DOHH2 (cell line): ENCODE data around the gene FAM111B.

Experiments used
- H3F3A ChIP-seq: fragments of 200-600 bp; sonication (generic), shearing (Covaris generic); 2 replicates; pipeline ENCODE4 v1.6.0; 2016; ENCODE audit warnings: antibody characterized with exemption, mild to moderate bottlenecking; ENCODE audit not compliant: control insufficient read depth, insufficient read depth
- H3K27ac ChIP-seq: fragments of 200-600 bp; sonication (generic); 2 replicates; pipeline ENCODE4 v1.5.1; 2014; ENCODE audit warnings: low read depth, mild to moderate bottlenecking, low read length, moderate library complexity
- H3K27me3 ChIP-seq: fragments of 200-600 bp; sonication (generic); 2 replicates; pipeline ENCODE4 v1.6.1; 2014; ENCODE audit warnings: mild to moderate bottlenecking, low read length, mixed read lengths; ENCODE audit not compliant: control insufficient read depth
- H3K36me3 ChIP-seq: fragments of 200-600 bp; sonication (generic); 2 replicates; pipeline ENCODE4 v1.6.1; 2014; ENCODE audit warnings: mild to moderate bottlenecking, low read length, moderate library complexity, mixed read lengths; ENCODE audit not compliant: control insufficient read depth
- H3K4me1 ChIP-seq: fragments of 200-600 bp; sonication (generic); 2 replicates; pipeline ENCODE4 v1.6.1; 2014; ENCODE audit warnings: mild to moderate bottlenecking, low read length, mixed read lengths; ENCODE audit not compliant: control insufficient read depth
- H3K4me2 ChIP-seq: fragments of 200-600 bp; sonication (generic); 2 replicates; pipeline ENCODE4 v1.6.0; 2014; ENCODE audit warnings: mild to moderate bottlenecking, low read length, moderate library complexity
- H3K4me3 ChIP-seq: fragments of 200-600 bp; sonication (generic); 2 replicates; pipeline ENCODE4 v1.5.1; 2014; ENCODE audit warnings: mild to moderate bottlenecking, low read length, mixed read lengths
- H3K79me2 ChIP-seq: fragments of 200-600 bp; sonication (generic); 2 replicates; pipeline ENCODE4 v1.6.1; 2014; ENCODE audit warnings: mild to moderate bottlenecking, low read length, mixed read lengths; ENCODE audit not compliant: control insufficient read depth
- H3K9me2 ChIP-seq: fragments of 200-600 bp; sonication (generic); replicated peaks from 2 replicates; pipeline ENCODE4 v1.6.1; 2014; ENCODE audit warnings: mild to moderate bottlenecking, low read length, mixed read lengths; ENCODE audit not compliant: control insufficient read depth
- H3K9me3 ChIP-seq: fragments of 200-600 bp; sonication (generic); 2 replicates; pipeline ENCODE4 v1.6.1; 2014; ENCODE audit warnings: antibody characterized with exemption, low read length, mixed read lengths; ENCODE audit not compliant: control insufficient read depth, insufficient read depth
- H4K20me1 ChIP-seq: fragments of 200-600 bp; sonication (generic); 2 replicates; pipeline ENCODE4 v1.6.0; 2014; ENCODE audit warnings: low read depth, mild to moderate bottlenecking, antibody characterized with exemption, low read length, moderate library complexity; ENCODE audit not compliant: control insufficient read depth, insufficient read depth
- EZH2phosphoT487 ChIP-seq: fragments of 200-600 bp; sonication (generic); IDR thresholded peaks from 2 replicates; pipeline ENCODE4 v1.6.1; 2017; ENCODE audit warnings: borderline replicate concordance, mild to moderate bottlenecking, antibody characterized with exemption, low read length, moderate library complexity, mixed read lengths
- TF ChIP-seq, protein P1 (sequence below): fragments of 200-600 bp; sonication (generic); IDR thresholded peaks from one replicate; pipeline ENCODE4 v1.5.1; 2014; ENCODE audit warnings: antibody characterized with exemption, mild to moderate bottlenecking, low read depth, low read length; ENCODE audit not compliant: poor library complexity, severe bottlenecking

FAM111B gene

DNA sequence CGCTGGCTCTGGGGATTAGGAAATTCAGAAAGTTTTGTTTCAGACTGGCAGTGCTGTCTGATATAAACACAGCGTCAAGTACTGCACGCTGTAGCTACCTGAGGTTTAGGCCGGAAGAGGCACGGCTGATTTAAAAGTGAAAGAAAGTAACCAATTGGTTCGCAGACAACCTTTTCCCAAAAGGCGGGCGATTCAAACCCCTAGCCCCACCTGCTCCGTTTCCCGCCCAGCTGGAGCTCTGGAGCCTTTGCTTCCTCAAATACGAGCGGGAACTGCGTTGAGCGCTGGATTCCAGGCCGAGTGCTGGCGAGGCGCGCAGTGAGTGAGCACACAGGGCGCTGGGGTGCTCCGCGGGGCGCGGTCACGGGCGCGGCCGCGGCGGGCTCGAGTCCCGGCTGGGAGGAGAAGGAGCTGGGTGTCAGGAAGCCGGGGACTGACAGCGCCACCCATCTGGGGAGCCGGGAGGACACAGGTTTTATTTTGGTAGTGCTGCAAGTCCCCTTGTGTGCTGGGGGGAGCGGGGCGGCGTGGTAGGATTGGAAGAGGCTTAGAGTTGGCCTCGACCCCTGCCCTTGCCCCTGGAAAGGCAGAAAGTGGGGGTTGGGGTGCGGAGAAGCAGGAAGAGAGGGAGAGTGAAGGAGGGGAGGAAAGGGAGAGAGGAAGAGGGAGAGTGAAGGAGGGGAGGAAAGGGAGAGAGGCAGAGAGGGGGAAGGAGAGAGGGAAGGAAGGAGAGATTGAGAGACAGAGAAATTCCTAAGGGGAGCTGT is 37.7 kb downstream of the FAM111B start:
- Histone ChIP-seq H3K4me3 (peak overlapping the region; percentile 59), H3K9me3 (peaks cover 29% of the 10 kb centered on the region), H3K4me2 (peak overlapping the region; percentile 84), H3K4me1 (peaks cover 75% of the 10 kb centered on the region), H3F3A (peaks cover 12% of the 10 kb centered on the region), H3K9me2 (no peaks in the 10 kb centered on the region), H3K79me2 (no peaks in the 10 kb centered on the region), H4K20me1 (no peaks in the 10 kb centered on the region), H3K36me3 (peaks cover 38% of the 10 kb centered on the region), H3K27ac (peak overlapping the region; percentile 43), H3K27me3 (no peaks in the 10 kb centered on the region)
- TF ChIP-seq EZH2phosphoT487: no peak
- TF ChIP-seq, protein P1, sequence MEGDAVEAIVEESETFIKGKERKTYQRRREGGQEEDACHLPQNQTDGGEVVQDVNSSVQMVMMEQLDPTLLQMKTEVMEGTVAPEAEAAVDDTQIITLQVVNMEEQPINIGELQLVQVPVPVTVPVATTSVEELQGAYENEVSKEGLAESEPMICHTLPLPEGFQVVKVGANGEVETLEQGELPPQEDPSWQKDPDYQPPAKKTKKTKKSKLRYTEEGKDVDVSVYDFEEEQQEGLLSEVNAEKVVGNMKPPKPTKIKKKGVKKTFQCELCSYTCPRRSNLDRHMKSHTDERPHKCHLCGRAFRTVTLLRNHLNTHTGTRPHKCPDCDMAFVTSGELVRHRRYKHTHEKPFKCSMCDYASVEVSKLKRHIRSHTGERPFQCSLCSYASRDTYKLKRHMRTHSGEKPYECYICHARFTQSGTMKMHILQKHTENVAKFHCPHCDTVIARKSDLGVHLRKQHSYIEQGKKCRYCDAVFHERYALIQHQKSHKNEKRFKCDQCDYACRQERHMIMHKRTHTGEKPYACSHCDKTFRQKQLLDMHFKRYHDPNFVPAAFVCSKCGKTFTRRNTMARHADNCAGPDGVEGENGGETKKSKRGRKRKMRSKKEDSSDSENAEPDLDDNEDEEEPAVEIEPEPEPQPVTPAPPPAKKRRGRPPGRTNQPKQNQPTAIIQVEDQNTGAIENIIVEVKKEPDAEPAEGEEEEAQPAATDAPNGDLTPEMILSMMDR: peak; percentile 41

DNA sequence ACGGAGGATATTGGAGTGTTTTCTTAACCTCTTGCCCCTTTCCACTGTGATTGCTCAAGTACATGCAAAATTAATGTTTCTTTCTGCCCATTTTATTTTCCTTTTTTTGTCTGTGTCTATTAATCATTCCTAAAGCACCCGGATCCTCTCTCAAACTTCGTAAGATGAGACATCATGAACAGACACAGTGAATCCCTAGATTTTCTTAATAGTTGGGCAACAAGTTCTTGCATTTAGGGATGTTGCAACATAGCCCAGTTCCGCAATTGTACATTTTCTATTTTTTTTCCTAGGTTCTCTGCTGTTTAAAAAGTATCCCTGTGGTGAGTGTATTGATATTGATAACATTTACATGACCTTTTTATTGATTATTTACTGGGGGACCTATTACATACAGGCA is 38.5 kb downstream of the FAM111B start:
- Histone ChIP-seq H3K79me2 (no peaks in the 10 kb centered on the region), H3F3A (peaks cover 12% of the 10 kb centered on the region), H3K4me2 (peak overlapping the region; percentile 84), H3K4me1 (peaks cover 75% of the 10 kb centered on the region), H3K9me3 (peaks cover 29% of the 10 kb centered on the region), H3K27me3 (no peaks in the 10 kb centered on the region), H3K9me2 (no peaks in the 10 kb centered on the region), H3K36me3 (peaks cover 38% of the 10 kb centered on the region), H3K4me3 (peak overlapping the region; percentile 59), H3K27ac (peak overlapping the region; percentile 43), H4K20me1 (no peaks in the 10 kb centered on the region)
- TF ChIP-seq, protein P1: no peak
- no peak for TF ChIP-seq EZH2phosphoT487

DNA sequence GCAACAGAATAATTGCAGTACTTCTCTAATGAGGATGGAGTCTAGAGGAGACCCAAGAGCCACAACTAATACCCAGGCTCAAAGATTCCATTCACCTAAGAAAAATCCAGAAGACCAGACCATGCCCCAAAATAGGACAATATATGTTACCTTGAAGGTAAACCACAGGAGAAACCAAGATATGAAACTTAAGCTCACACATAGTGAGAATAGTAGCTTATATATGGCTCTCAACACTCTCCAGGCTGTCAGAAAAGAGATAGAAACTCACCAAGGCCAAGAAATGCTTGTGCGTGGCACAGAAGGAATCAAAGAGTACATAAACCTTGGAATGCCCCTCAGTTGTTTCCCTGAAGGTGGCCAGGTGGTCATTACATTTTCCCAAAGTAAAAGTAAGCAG is 44.7 kb downstream of the FAM111B start:
- Histone ChIP-seq H3K9me3 (peaks cover 15% of the 10 kb centered on the region; the same call in 1 of the 2 replicates), H3K79me2 (no peaks in the 10 kb centered on the region), H3K4me2 (no peak overlapping the region), H3K27ac (no peak overlapping the region), H3F3A (no peaks in the 10 kb centered on the region), H3K27me3 (no peaks in the 10 kb centered on the region), H3K4me1 (peaks cover 25% of the 10 kb centered on the region), H3K36me3 (peaks cover 22% of the 10 kb centered on the region), H3K4me3 (no peak overlapping the region), H3K9me2 (no peaks in the 10 kb centered on the region), H4K20me1 (no peaks in the 10 kb centered on the region)
- TF ChIP-seq, protein P1: no peak
- no peak for TF ChIP-seq EZH2phosphoT487
